ENCODE data around the gene TMEM184A.

The TMEM184A gene

DNA sequence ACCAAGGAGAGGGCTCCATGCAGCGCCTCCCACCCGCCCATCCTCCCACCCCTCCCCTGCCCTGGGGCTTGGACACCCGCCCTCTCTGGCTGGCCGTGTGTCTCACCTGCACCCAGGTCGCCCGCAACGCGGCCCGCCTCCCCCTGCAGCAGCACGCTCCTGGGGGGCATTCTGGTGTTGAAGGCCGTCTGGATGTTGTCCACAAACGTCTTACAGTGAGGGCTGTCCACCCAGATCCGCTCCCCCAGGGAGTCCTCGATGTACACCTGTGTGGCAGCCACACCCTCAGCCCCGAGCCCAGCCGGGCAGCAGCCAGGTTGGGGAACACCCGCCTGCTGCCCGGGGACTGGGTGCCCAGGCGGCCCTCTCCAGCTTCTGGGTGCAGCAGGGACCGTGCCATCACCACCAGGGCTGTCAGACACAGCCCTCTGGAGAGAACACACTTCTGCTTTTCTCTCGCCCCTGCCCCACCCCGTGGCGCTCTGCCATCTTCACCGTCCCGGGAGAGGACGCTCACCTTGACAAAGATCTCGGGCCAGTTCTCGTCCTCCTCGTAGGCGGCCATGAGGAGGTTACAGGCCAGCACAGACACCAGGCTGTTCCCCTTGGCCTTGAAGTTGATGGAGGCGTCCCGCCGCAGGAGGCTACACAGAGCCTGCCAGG is 56.5 kb downstream of the TMEM184A start:
- no peak for DNase-seq

DNA sequence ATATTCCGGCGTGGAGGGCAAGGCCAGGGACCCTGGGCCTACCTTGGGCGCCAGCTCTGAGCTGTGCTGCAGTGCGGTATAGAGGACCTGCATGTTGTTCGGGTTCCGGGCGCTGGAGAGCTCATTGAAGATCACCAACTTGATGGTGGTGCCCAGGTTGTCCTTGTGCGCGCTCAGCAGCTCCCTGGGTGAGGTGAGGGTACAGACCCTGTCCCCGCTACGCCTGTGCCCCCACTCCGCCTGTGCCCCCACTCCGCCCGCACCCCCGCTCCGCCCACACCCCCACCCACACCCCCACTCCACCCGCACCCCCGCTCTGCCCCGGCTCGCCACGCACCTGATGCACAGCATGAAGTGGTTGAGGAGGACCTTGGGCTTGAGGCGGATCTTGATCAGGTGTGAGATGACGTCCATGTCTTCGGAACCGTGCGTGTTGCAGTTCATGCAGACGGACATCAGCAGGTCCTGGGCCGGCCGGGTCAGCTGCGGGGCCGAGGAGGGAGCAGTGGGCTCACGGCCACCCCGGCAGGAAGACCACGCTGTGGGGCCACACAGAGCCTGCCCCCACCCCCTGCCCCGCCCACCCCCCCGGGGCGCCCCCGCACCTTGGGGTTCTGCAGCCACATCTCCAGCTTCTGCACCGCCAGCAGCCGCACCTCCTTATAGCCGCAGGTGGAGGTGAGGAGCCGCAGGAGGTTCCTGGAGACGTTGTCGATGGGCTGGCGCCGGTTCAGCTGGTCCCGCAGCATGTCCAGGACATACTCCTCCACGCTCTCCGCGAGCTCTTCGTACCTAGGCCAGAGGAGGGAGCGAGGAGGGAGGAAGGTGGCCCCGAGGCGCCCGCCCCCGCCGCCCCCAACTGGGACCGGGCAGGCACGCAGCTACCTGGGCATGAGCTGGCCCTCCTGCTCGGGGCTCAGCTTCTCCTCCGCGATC is 57.4 kb downstream of the TMEM184A start:
- DNase-seq: no peak

DNA sequence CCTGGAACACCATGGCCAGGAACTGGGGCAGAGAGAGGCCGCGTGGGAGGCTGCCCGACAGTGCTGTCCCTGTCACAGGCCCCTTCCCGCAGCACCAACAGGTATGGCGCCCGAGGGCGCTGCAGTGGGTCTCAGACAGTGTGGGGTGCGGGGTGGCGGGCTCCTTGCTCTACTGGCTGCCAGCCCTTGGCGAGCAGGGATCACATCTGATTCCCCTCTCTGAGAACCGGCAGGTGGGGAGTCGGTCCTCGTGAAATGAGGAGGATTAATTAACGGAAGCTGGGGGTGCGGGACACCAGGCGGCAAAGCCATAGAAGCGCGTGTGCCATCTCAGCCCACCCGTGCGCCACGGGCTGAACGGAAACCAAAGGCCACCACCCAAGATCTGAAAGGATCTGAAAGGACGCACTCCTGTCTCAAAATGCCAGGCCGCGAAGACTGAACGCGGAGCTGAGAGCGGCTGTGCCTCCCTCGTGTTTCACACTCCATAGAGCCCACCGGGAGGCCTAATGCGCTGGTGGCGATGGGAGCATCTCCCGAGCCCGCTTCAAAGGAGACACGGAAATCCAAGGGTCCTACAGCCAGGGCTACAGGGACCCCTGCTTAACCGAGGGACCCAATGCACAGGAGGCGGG is 58.6 kb downstream of the TMEM184A start:
- DNase-seq: no peak

DNA sequence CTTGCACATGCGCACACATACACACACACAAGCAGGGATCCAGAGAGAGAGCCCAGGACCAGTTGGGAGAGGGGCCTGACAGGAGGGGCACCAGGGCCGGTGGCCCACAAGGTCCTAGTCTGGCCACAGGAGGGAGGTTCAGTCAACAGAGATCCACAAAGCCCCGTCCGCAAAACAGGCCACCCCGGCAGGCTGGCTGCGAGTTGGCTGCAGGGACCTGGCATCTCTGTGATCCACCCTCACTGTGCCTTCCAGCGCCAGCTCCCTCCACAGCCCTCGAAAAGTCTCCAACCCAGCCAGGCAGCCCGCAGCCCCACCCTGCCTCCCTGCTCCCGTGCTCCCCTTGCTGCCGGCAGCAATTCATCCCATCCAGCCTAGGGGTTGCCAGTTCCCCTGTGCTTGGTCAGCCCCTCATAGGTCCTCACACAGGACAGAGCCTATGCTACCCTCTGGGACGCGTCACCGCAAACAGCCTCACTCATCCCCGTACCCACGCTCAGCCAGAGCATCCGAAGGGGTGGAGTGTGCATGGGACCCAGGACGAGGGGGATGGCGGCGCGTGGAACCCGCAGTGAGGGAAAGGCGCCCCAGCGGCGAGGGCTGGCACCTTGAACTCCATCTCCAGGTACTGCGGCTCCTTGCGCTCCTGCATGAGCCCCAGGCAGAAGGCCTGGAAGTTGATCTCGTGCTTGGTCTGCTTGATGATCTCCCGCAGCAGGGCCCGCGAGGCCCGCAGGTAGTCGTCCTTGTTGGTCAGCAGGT is 59.3 kb downstream of the TMEM184A start:
- DNase-seq: no peak

DNA sequence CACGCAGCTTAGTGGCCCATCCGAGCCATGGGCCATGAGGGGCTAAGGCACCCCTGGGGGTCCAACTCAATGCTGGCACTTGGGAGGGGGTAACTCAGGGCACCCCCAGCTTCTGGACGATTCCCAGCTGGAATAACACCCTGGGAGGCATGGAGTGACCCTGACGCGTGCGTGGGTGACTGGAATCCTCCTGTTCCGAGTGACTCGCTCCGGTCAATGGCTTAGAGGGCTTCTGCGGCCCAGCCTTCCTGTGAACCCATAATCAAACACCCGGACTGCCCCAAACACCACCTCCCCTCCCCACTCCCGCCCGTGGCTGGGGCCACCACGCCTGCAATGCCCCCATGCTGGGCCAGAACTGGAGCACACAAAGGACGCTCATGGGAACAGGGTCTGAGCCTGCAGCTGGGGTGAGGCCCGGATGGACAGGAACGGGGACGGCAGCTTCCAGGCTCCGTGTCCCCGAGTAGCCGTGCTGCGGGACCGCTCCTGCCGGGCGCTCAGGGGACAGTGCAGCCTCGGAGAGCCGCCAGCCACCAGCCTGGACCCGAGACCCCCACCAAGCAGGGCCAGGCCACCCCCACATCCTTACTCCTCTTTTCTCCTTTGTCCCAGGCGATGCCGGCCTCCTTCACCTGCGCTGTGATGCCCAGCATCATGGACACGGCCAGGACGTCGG is 60.3 kb downstream of the TMEM184A start:
- DNase-seq: no peak

DNA sequence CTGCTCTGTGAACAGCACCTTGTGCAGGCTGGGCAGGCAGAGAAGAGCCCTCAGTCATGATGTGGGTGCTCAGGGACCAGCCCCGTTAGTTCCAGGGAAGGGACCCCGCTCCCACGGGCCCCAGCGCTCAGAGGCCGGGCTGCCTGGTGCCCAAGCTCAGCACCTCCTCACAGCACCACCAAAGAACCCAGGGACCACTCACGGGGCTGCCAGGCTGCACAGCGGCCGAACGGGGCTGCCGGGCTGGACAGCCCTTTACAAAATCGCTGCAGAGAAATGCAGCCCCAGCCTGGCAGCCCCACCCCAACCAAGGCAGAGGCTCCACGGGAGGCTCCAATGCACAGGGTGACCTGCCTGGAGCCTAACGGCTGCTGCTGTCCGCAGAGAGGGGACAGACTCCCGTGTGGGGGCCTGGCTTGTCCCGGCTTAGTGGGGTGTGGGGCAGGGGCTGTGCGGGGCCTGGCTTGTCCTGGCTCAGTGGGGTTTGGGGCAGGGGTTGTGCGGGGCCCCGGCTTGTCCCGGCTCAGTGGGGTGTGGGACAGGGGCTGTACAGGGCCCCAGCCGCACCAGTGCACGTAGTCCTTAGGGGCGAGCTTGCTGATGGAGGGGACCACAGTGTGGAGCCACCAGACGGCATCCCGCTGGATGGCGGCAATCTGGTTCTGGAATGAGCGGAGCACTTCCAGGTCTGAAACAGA is 61.0 kb downstream of the TMEM184A start:
- DNase-seq: no peak

DNA sequence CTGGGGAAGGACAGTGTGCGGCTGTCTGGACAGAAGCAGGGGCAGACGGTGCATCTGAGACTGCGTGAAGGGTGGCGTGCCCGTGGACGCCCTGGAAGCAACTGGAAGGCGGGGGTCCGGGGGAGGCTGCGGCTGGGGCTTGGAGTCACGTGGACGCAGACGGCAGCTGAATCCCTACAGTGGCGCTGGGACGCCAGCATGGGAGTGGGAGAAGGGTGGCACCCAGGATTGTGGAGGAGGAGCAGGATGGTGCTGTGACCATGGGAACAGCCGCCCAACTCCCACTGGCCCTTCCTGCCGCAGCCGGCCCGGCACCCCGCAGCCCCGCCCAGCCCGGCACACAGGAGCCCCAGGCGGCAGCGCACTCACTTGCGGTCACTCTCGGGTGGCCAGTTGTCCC is 61.6 kb downstream of the TMEM184A start:
- DNase-seq: no peak

DNA sequence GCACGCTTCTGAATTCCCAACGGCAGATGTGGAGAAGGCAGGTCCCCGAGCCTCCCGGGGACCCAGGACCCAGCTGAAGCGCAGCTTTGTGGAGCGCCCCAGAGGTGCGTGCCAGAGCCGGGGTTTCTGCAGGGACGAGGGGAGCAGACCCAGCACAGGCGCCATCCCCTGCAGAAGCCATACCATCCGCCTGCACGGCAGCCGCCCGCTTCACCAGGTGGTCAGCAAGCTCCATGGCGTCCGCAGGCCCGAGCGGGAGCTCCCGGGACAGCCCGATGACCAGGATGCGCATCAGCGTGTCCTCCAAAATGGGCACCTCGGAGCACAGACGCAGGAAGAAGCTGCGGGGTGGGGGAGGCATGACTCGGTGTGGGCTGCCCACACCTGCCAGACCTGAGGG is 62.4 kb downstream of the TMEM184A start:
- no peak for DNase-seq

DNA sequence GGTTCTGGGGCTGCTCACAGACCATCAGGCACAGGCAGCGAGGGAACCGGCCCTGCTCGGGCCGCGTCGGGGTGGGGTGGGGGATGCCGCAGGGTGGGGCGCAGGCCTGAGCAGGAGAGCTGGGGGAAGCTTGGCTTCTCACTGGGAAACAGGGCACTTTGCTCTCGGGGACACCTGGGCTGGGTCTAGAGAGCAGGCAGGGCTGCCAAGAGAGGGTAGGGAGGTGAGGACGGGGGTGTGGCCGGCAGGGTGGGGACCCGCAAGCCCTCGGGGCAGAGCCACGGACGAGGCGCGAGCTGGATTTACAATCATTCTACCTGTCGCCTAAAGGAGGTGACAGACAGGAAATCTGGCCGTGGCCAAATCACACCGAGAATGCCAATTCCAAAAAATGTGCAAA is 62.9 kb downstream of the TMEM184A start:
- no peak for DNase-seq

DNA sequence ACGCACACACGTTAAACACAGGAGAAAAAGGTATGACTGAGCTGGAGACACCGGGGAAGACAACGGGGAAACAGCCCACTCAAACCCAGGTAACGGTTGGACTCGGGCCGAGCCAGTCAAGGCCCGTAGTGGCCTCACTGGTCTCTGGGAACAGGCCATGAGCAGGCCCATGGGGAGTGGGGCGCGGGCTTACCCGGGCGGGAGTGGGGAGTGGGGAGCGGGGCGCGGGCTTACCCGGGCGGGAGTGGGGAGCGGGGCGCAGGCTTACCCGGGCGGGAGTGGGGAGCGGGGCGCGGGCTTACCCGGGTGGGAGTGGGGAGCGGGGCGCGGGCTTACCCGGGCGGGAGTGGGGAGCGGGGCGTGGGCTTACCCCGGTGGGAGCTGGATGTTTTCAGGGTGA is 63.4 kb downstream of the TMEM184A start:
- DNase-seq: no peak

Data from stimulated activated CD4-positive, alpha-beta T cell treated with anti-CD3 and anti-CD28 coated beads, Interleukin-2, amount 100 ng/mL, for 48 hours (primary cell).